GM18517 (cell line): ENCODE data around the gene LYRM4.

Source experiments
- ATAC-seq: cut with Tn5 transposase; IDR thresholded peaks from one replicate; pipeline ENCODE4 v1.9.1; 2021; ENCODE audit warnings: mild to moderate bottlenecking, moderate library complexity; ENCODE audit not compliant: unreplicated experiment

The LYRM4 gene

DNA sequence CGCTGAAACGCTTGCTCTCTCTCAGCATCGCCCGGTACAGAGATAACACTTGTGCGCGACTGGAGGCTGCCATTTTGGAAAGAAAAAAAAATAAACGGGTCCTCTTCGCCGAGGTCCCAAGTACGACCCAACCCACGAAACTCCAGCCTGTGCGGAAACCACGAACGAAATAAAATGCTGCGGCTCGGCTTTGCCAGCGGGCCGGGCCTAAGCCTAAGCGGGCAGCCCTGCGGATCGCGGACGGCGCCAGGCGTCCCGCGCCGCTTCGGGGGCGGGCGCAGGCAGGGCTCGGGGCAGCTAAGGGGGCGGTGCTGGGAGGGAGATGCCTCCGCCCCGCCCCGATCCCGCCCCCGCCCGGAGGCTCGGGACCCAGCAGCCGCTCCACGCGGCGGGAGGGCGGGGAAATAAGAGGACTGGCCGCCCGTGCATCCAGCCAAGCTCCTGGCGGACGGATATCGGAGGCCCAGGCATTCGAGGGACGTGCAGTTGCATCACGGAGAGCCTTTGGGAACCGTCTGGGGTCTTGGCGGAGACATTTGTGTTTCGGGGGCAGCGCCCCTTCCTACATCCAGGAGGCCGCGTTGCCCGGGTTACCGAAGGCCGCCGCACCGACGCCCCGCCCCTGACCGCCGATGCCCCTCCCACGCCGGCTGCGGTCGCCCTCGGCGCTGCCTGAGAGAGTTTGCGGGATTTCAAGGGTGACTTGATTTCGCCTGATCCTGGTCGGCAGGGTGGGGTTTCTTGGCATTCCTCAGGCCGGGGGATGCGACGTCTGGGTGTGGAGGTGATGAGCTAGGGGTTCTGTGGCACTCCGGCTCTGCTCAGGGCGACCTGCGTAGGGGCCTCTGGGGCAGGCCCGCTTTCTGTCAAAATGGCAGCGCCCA is at the start of gene LYRM4, which contains the start of gene FARS2:
Gene LYRM4, minus strand, starts transcription at position 290 of the 884 bp plus-strand sequence. Its CDS starts 217 bp downstream, at position 73.
Gene FARS2, plus strand, starts transcription at position 853 of the 884 bp plus-strand sequence.
- ATAC-seq = peak; percentile 74

DNA sequence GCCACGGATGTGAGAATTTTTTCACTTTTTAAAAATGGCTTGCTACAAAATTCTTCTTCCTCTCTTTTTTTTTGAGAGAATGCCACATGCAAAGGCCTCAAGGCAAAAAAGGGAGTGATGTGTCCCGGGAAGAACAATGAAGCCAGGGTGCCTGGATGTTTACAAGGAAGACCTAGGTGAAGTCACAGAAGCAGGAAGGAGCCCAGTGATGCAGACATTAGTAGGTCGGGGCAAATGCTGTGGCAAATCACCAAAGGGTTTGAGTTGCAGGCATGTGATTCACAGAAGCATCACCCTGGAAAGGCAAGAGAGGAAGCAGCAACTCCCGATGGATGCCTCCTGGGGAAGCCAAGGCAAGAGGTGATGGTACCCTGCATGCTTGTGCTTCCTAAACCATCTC is 47.3 kb upstream of the LYRM4 start:
- no peak for ATAC-seq

DNA sequence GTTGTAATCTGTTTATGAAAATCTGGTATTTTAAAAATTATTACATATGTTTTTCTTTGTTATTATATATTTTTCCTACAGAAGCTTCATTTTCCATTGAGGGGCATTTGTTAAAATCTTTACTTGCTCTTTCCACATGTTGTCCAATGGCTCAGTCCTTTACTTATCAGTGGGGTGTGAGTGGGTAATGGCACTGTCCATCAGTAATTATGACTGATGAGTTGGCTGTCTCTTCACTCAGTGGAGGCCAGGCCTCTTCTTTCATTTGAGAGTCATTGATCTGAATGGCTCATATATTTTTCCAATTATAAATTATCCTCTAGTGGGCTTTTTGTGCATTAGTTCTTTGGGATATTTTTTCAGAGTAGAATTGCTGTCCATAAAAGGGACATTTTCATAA is 46.3 kb upstream of the LYRM4 start:
- ATAC-seq = no peak

DNA sequence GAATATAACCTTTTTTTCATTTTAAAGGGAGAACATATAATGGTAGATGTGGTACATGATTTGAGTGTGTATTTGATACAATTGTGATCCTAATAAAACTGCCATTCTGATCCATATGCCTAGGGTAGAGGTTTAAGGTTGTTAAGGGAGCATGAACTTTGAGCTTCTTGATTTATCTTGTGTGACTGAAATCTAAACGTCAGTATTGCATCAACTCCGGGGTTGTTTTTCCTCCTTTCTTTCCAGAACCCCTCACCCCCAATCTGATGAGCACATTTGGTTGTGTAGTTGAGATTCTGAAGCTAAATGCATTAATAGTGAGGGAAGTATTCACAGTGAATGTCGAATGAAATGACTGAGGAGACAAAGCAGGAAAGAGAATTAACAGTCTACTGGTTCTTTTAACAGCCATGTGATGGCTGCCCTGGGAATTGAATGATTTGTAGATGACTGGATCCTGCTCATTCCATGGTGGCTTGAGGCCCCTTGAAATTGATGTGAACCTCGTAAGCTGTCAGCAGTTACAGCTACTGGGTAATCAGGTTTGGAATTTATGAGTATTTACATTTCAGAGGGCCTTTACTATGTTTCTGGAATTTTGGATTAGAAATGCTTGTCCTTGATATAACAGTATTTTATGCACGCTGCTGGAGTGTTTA is 45.3 kb upstream of the LYRM4 start:
- ATAC-seq = no peak

DNA sequence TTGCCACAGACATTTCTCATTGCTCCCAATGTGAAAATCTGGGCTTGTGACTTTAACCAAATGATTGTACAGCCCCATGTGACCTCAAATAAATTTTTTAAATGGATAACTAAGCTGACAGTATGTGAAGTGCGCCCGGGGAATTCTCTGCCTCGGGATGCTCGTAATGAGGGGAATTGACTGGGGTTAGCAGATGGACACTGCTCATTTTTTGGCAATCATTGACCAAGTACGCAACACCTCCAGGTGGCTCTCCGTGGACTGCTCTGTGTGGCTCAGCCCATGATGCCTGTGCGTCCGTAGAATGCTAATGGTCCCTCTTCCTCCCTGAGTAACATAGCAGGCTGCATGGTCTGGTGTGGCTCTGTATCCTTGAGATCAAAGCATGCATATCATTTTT is 42.9 kb upstream of the LYRM4 start:
- ATAC-seq = no peak

DNA sequence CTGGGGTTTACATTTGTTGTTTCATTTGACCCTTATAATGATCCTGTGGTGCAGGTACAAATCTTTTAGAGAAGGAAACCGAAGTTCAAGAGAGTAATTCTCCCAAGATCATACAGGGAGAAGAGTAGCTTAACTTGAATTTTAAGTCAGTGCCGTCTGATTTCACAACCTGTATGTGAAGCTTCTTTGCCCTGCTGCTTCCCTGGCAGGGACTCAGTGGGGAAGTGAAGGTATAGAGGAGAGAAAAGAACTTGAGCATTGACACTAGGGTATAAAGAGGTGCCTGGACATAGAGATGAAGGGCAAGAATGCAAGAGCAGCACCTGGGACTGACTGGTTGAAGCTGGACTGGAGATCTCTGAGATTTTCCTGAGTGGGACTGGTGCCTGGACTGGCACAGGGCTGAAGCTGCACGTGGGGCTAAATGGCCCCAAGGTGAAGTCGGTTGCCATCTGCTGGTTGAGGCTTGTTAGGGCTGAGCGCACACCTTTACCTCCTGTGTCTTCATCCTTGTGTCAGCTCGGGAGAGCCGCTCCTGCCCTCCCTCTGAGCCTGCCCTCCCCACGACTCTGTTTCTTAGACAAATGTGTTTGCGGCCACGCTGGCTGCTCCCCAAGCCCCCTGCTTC is 42.4 kb upstream of the LYRM4 start:
- ATAC-seq = peak; percentile 67

DNA sequence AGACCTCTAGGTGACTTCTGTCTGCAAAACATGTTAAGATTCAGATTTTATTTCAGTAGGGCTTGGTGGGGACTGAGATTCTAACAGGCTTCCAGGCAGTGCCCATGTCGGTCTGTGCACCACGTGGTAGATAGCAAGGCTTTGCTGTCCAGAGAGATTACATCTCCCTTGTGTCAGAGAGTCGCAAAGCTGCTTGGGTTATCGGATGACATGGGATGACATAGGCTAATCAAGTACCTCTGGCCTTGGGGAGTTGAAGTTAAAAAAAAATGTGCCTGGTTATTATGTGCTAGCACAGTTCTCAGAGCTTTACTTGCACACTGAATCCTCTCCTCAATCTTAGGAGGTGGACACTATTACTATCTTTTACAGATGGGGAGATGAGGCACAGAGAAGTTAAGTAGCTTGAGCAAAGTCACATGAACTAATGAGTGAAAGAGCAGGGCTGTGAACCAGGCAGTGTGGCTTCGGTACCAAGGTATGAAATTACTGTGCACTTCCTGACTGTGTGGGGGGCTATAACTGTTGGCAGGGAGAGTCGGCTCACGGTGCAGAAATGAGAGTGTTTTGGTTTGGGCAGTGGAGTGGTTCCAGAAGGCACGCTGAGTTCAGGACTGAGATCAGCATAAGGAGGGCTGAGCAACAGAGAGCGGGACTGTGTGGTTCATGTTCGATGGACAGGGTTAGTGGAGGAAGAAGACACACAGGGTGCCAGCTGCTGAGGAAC is 41.6 kb upstream of the LYRM4 start:
- ATAC-seq = peak; percentile 89

DNA sequence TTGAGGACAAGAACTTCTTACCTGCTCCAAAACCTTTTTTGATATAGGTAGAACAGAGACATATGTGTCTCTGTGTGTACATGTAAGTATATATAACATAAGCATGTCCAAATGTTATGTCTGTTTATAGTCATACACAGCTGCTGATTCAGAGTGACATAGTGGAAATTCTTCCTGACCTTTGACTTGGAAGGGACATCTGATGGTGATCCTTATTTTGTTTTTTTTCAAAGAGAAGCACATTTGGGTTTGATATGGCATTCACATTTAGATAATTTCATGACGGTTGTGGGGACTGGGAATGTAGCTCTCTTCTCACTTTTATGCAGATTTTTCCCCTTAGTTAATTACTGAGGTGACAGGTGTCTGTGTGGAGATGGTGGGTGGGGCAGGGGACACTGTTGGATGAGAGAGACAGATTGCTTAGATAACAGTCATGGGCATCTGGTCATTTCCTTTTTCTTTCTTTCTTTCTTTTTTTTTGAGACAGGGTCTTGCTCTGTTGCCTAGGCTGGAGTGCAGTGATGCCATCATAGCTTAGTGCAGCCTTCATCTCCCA is 39.5 kb upstream of the LYRM4 start:
- no peak for ATAC-seq

DNA sequence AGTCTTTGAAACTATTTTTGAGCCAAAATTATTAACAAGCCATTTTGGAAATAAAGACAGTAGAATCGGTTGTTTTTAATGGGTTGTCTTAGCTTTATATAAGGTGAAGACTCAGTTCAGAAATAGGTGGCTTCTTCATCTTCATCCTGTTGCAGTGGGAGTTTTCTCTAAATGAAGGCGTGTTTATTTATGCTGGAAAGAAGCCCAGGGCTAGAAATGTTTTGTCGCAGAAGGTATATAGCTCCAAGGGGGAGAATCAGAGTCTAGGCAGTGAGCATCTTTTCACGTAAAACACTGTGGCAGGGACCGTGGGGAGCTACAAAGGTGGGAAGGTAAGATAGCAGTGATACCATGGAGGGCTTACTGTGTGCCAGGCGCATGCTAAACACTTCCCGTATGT is 34.9 kb upstream of the LYRM4 start:
- ATAC-seq = no peak

DNA sequence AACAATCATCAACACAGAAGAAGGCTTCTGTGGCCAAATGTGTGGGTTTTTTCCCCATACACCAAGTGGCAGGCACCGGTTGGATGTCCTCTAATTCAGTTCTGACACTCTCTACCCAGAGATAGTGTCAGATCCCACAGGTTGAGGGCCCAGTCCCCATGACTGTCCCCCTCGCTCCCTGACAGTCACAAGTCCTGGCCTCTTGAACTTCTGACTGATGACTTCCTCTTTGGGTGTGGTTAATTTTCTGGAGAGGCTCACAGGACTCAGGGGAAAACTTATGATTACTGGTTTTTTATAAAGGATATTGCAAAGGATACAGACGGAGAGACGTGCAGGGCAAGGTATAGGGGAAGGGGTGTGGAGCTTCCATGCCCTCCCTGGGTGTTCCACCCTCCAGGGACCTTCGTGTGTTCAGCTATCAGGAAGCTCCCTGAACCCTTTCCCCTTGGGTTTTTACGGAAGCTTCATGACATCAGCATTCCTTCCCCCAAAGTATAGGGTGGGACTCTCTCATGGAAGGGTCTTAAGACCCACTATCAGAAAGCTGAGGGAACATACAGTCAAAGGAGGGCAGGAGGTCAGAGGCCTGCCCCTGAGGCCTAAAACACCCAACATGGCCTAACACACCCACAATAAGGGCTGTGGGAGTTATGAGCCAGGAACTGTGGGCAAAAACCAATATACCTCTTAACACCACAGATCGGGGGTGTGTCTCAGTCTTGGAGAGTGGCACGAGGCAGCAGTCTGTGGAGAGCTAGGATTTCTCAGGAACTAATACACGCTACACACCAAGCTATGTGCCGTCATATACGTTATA is 33.9 kb upstream of the LYRM4 start:
- no peak for ATAC-seq

DNA sequence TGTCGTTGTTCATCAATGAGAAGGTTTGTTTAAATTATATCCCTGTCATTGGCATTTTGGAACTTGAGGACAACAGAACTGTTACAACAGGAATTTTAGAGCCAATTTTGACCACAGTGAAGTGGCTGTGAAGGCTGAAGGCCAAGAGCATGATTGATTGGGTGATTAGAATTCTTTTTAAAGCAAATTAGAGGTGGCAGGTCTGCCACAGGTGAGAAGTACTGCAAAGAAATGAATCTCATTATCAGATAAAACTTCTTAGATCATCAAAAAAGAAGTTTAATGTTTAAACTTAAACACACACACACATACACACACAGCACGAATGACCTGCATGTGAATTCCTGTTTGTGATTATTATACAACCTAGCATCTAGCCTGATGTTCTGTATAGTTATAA is 32.9 kb upstream of the LYRM4 start:
- no peak for ATAC-seq

DNA sequence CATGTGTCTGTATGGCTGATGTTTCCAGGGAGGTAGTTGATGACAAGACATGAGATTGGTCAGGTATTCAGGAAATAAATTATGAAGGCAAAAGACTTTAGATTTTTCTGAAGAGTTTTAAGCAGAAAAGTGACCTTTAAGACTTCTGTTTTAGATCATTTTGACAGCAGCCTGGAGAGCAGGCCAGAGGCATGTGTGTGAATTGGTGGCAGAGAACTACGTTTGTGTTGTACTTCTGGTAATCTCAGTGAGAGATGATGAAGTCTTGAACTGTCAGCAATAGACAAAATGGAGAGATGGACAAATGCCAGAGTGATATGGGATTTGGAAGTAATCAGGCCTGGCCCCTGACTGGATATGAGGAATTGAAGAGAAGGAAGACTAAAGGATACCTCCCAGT is 31.4 kb upstream of the LYRM4 start:
- no peak for ATAC-seq

DNA sequence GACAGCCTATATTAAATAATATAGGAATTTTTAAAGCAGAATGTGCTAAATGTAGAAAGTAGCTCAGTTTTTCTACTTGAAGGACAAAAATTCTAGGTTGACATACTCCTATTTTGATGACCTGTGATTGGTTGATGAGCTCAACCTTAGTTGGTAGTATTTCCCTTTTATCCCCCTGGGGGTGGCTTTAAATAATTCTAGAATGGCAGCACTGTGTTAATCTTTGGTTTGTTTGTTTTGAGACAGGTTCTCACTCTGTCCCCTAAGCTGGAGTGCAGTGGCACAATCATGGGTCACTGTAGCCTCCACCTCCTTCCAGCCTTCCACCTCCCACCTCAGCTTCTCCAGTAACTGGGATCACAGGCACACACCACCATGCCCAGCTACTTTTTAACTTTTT is 29.8 kb upstream of the LYRM4 start:
- no peak for ATAC-seq

DNA sequence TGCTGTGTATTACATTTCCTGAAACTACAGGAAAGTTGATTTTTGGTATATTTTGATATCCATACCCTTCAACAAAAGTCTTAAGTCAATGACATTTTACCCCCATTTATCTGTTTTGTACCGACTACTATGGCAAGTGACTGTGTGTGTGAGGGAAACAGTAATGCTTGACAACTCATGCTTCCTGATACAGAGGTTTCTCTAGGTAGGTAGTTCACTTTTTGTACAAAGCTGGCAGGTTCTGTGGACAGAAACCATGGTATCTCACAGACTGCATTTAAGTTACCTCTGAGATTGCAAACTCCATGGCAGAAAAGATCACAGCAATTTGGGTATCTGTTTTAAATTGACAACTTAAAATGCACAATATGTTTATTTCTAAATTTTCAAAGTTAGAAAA is 29.3 kb upstream of the LYRM4 start:
- ATAC-seq = no peak

DNA sequence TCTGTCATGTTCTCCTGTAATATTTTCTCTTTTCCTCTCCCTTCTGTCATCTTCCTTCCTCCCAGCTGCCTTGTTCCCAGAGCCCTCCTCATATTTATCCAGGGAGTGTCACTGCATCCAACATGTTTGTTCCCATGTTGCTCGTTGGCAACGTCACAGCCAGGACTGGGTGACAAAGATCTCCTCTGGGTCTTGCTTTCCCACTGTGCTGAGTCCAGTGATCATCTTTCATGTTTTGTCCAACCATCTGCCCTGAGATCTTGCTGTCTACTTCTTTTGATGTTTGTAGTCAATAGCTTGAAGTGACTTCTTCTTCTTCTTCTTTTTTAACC is 27.2 kb upstream of the LYRM4 start:
- ATAC-seq = no peak

DNA sequence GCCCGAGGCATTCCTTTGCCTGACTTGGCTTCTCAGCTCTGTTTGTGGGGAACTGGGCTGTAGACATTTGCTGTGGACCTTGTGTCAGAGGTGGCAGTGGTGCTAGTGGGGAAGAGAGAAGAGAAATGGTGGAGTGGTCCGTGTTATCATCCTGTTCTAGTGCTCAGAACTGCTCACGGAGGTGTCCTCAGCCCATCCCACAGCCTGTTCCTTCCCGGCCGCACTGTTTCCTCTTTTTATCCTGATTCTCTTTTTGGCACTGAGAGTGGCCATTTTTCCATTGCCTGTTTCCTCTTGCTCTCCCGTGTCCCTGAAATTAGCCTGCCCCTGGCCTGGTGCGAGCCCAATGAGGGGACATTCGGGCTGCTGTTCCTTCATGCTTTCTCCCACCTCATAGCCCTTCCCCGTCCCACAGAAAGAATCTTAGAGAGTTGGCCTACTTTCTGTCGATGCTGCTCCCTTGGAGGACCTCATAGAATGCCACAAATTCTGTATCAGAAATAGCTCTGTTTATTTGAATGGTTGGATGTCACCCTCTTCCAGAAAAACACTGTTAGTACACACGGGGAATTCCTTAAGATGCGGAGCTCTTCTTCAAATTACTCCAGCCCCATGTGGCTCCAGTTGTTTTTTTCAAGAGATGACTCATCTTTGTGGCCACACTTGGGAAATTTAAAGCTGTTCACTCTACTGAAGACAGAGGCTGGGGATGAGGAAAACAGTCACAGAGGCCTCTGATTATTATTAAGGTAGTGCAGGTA is 26.6 kb upstream of the LYRM4 start:
- ATAC-seq = no peak

DNA sequence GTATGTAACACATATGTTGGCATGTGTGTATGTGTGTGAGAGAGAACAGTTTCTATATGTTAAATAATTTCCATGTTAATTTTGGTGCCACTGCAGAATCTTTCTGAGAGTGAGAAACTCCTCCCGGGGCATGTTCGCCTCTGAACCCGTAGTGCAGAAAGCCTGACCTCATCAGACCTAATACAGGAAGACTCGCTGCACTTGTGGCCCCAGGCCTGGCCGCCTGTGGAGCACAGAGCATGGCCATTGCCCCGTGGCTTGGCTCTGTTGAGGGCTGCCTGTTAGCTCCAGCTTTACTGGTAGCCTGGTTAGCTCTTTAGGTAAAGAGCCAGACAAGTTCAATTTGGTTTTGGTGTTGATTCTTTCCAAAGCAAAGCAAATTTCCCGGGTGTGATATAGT is 26.0 kb upstream of the LYRM4 start:
- no peak for ATAC-seq

DNA sequence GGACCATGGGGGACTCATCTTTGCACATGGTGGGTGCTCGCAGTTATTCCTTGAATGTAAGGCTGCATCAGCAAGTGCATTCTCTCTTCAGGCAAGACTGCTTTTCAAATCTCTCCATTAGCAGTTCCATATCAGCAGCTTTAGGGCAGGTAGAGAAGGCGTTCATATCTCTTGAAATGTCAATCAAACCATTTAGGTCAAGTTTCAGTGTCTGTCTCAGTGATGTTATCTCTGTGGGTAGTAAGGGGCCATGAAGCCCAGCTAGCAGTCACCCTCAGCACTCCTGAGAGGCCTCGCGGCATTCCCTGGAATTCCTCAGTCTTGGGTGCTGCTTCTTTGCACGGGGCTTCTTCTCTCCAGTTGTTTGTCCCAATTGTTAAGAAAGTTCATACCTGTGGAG is 24.8 kb upstream of the LYRM4 start:
- no peak for ATAC-seq

DNA sequence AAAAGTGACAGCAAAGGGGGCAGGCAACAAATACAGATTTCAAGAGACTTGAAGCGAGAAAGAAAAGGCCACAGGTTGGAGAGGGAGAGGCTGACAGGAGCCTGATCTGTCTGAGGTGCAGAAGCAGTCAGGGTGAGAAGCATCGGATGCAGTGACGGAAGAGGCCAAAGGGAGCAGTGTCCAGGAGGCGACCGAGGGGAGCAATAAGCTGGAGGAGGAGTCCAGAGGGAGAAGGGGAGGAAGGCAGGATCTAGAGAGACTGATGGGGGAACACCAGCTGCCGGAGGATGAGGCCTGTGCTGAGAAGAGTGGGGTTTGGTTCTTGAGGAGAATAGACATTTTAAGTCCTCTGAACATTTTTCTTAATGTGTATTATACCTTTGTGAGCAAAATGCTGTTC is 24.3 kb upstream of the LYRM4 start:
- ATAC-seq = no peak
